GM19238 (cell line): ENCODE results near the gene APAF1.

ENCODE experiments used
- DNase-seq: peaks from one replicate; pipeline ENCODE4 v3.0.0; 2011; ENCODE audit warnings: low spot score; ENCODE audit not compliant: insufficient read length

The APAF1 gene

DNA sequence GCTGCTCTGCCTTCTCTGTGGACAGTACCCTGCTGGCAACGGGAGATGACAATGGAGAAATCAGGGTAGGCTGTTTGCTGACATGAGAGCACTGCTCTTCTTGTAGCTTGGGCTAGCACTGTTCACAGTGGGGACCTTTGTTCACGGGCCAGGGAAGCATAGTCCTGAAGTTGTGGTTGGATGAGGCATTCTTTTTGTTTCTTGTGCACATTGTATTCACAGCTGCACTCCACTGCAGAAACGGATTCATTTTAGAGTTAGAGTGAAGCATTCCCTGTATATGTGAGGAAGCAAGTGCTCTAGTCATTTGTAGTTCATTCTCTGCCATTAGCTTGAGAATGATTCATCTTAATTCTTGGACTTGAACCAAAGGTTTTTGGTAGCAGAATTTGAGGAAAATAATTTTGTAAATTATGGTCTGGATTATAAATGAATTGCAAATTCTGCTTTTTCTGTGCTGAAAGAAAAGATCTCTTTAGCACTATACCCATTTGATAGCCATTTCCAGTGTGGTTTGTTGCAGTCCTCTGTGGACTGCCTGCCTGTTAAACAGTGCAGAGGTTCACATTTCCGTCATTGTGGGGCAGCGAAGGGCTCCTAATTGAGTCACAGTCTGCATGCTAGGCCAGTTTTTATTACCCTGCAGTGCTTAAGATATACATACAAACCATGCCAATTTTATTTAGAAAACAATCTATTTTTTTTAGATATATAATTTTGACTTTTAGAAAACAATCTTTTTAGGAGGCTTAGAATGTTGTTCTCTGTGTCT is 80.6 kb downstream of the APAF1 start:
- no peak for DNase-seq

DNA sequence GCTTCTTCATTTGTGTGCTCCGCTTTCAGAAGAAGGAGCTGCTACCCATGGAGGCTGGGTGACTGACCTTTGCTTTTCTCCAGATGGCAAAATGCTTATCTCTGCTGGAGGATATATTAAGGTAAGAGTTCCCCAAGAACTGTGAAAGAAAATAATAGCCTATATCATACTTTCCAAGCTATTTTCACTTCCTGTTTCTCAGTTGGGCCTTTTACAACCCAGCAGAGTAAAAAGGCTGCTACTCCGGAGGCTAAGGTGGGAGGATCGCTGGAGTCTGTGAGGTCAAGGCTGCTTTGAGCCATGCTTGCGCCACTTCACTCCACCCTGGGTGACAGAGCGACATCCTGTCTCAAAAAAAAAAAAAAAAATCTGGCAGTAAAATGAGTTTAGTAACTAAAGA is 82.1 kb downstream of the APAF1 start:
- DNase-seq: no peak

DNA sequence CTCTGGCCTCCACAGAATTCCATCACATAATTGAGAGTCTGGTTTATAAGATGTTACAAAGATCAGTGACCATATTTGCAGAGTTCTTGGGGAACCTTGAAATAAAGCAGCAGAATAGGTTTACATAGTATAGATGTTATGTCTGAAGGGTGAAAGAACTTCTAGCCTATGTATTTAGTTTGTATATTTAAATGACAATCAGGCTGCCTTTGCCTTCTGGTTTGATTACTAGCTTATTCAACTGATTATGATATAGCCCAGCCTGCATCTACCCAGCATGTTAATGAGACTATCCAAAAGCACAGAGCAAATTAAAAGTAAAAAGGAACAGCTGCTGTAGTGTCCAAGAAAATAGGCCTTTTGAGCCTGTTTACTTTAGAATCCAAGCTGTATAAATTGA is 85.3 kb downstream of the APAF1 start:
- DNase-seq: no peak

DNA sequence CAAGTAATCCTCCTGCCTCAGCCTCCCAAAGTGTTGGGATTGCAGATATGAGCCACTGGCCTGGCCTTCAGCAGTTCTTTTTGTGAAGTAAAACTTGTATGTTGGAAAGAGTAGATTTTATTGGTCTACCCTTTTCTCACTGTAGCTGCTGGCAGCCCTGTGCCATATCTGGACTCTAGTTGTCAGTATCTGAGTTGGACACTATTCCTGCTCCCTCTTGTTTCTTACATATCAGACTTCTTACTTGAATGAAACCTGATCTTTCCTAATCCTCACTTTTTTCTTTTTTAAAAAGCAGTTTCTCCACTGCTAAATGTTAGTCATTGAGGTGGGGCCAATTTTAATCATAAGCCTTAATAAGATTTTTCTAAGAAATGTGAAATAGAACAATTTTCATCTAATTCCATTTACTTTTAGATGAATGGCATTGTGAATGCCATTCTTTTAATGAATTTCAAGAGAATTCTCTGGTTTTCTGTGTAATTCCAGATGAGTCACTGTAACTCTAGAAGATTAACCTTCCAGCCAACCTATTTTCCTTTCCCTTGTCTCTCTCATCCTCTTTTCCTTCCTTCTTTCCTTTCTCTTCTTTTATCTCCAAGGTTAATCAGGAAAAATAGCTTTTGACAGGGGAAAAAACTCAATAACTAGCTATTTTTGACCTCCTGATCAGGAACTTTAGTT is 88.7 kb downstream of the APAF1 start:
- no peak for DNase-seq

DNA sequence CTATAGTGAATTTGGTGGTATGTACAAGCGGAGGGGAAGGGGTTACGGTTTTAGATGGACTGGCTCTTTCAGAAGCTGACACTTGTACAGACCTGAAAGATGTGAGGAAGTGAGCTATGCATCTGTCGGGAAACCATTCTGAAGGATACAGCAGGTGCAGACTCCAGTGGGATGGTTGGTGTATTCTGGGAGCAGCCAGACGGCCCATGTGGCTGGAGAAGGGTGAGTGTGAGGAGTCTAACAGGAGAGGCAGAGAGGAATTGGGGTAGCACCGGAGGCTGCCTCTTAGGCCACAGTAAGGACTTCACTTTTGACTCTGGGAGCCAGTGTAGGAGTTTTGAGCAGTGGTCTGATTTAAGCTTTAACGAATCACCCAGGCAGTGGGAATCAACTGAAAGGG is 90.7 kb downstream of the APAF1 start:
- DNase-seq: no peak

DNA sequence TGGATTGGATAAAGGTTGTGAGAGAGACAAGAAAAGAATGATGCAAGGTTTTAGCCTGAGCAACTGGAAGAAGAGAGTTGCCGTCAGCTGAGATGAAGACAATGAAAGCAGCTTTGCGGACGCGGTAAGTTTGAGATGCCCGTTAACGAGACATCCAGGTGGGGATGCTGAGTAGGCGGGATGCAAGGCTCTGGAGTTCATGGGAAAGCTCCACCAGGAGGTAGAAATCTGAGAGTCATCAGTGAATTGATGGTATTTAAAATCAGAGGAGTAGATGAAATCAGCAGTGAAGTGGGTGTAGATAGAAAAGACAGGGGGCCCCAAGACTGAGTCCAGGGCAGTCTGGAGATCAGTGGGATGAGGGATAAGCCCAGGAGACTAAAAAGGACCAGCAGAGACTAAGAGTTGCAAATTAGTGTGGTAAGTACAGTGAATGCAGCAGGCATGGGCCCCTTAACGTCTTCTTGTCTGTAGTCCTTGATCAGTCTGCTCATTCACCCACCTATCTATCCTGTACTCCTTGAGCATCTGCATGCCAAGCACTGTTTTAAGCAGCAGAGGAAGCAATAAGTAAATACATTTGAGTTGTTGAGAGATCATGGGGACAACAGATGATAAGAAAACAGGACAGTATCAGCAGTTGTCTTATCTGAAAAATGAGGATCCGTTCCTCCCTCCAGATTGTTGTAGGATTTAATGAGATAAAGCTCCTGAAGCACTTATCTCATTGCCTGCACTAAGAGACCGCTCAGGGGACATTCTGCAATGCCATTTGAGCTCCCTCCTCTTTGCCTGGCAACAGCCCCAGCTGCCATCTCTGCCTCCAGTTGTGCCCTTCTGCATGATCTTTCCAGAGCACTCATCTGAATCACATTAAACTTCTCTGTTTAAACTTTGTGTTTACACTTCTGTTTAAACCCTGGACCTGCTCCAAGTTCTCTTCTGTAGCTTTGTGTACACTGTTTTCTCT is 91.5 kb downstream of the APAF1 start:
- DNase-seq: no peak

DNA sequence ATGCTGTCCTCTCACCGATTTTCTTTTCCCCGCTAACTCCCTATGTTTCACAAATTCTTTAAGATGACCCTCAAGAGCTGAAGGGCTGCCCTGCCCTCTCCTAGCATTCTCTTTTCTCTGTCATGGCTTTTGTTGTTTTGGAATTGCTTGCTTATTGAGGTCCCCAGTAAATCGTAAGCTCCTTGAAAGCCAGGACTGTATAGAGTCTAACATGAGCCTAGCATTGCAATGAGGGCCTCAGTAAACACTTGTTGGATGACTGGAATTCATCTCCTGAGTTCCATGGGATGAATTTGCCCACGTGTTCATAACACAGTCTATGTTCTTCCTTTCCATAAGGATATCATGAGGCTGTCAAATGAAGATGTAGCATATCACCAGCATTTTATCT is 92.2 kb downstream of the APAF1 start:
- no peak for DNase-seq

DNA sequence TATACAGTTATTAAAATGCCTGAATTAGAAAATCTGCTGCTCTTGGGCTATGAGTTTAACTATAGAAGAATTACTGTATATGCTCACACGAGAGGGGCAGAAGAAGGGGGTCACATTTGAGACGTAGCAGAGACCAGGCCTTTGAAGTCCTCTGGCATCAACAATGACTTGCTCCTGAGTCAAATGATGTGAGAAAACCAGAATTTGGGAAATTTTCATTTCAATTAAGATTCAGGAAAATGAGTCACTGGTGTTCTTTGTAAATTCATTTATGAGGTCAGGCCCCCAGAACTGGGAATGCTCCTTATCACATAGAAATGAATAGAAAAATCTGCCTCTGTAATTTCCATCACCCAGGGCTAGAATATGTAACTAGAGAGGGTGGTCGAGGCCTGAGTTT is 92.9 kb downstream of the APAF1 start:
- DNase-seq: no peak

DNA sequence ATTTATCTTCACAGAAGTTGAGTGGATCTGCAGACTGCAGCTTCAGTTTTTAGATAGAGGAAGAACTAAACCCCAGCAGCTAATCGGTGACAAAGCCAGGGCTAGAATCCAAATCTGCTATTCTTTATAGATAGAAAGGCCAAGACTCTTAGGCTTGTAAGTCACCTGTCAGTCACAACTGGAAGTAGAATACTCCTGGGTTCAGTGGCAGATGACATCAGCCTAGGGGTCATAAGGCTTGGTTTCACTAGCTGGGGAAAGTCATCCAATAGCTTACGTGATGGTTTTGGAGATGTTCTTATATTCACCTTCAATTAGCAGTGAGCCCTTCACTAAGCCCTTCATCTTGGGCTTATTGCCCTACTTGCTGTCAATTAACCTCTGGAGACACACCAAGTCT is 93.4 kb downstream of the APAF1 start:
- no peak for DNase-seq

DNA sequence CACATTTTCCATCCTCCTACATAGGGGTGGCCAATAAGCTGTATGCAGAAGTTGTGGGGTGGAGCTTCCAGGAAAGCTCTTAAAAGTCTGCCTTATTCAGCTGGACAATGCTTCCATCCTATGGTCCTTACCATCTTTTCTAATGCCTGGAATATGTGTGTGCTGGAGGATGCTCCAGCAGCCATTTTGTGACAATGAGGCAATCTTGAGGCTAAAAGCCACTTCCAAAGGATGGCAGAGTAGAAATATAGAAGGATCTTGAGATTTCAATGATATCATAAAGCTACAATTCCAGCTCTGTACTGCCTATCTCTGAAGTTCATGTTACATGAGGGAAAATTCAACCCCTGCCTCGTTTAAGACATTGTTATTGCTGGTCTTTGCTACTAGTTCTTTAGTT is 95.7 kb downstream of the APAF1 start:
- no peak for DNase-seq

DNA sequence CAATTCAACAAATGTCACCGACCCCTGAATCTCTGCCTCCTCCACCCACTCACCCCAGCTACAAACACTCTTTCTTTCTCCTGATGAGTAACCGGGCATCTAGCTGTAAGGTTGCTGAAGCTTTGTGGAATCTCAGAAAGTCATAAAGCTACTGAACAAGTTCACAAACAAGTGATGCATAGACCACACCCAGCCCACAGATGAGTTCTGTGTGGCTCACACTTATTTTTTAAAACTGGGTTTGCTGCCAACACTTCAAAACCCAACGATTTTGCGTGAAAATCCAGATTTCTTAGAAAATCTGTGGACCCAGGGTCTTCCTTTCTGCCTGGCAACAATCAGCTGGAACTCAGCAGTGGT is 96.1 kb downstream of the APAF1 start:
- DNase-seq: no peak

DNA sequence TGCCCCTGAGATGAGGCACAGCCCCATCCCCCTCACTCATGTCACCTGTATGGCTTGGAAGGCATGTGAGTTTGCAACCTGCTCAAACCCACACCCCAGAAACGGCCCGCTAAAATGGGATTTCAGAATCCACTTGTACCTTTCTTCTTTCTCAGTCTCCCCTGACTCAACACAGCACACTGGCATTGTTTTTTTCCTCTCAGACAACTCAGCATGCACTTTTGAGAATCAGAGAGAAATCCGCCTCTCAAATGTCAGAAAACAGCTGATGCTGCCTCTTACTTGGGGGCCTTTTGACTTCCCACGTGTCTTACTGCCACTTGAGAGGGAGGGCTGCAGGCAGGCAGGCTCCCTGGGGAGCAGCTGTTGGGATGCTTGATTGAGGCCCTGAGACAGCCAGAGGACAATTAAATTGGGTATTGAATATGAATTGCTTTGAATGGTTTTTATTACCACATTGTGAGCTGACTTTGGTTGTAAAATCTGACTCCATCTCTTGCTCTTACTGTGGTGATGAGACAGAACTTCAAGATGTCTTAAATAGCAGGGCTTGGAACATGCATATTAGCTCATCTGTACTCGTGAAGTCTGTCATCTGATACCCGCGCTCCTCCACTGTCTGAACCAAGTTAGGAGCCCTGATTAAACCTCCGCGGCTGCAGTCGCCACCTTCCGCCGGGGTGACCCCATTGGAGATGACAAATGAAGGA is 96.6 kb downstream of the APAF1 start:
- DNase-seq: no peak

DNA sequence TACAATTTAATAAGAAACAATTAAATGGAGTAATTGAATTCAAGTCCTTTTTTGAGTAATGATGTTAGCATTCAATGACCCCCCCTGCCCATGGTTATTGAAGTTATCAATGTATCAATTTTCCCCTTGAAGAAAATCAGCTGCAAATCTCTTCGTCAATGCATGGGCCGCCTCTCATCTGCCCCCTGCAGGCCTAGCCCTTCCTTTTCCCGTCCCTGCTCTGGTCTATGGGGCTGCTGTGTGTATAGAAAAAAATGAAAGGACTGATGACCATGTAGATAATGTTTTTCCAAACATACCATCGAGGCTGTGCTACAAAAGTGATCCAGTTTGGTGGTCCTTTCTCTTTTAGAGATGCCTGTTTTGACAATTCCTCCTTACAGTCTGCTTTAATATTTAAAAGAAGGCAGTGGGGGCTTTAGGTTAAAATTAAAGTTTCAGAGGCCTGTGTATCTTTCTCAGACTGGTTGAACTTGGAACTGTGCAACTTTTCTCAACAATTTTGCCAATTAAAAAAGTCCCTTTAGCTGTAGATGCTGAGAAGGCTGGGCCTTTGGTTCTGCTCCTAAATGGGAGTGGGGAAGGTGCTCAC is 98.4 kb downstream of the APAF1 start:
- DNase-seq: no peak

DNA sequence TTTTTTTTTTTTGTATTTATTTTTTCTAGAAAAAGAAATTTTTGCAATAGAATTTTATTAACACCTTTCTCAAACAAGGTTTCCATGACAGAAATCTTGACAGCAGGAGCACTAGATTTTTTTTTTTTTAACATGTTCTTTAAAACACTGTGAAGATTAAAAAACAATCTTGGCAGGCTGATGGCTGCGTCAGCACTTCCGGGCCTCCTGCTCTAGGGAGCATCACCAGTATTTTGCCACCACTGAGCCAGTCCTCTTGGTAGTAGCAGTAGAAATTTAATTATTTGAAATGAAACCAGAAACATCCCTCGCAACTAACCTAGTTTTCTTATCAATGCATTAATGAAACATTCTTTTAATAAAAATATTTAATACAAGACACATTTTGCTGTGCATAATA is 99.6 kb downstream of the APAF1 start:
- no peak for DNase-seq

DNA sequence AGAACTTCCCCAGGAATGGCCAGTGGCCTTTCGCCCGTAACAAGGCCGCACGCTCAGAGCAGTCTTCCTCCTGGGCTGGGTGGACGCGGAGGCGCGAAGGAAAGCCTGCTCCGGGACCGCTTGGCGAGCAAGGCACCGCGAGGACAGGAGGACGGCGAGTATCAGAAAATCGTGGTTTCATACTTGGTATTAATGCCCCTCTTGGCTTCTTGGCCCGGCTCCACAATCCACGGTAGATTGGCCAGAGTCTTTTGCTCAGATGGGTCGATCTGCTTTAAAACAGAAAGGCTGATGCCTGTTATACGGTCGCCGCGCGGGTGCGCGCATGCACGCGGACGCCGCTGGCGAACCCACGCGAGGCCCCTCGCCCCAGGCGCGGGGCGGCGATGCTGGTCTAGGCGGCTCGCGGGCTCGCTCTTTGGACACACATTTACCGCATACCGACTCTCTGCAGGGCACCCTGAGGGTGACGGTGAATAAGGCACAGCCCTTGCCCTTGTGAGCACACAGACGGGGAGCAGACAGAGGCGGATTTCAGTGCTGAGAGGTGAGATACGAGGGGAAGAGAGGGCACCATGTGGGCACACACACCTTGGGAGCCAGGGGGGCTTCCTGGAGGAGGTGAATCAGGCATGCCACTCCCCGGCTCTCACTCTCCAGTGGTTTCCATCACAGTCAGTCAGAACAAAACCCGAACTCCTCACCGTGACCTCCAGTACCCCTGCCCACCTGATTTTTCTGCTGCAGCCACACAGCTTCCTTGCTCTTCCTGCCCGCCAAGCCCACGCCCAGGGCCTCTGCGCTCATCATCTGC is 100.7 kb downstream of the APAF1 start:
- DNase-seq: no peak

DNA sequence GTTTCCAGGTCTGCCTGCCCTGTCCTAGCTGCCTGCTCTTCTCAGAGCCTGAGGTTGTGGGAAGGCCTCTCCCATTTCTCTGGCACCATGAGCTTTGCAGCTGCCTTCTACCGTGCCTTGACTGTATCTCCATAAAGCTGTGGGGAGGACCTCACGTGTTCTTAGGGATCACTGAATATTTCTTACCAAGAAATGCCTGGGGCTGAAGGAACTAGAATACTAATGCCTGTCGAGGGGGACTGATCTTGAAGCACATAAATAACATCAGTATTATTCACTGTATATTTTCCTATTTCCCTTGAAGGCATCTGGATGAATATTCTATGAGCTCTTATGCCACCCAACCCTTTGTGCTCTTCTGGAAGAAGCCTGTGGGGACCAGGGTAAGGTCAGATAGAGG is 103.4 kb downstream of the APAF1 start:
- no peak for DNase-seq

DNA sequence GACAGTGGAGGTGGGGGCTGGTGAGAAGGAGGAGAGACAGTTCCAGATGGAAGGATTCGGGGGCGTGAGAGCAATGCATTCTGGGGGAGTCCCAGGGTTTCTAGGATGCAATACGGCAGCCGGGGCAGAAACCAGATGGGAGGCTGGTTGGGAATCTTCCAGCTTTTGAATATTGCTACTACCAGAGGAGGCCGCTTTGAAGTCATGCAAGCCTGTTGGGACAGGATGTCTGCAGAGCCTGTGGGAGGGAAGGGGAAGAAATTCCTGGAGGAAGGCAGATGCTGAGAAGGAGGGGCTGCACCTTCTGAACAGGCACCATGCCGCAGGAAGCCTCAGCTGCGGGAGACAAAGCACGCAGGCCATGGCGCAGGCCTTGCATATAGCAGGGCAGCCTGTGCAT is 105.4 kb downstream of the APAF1 start:
- no peak for DNase-seq

DNA sequence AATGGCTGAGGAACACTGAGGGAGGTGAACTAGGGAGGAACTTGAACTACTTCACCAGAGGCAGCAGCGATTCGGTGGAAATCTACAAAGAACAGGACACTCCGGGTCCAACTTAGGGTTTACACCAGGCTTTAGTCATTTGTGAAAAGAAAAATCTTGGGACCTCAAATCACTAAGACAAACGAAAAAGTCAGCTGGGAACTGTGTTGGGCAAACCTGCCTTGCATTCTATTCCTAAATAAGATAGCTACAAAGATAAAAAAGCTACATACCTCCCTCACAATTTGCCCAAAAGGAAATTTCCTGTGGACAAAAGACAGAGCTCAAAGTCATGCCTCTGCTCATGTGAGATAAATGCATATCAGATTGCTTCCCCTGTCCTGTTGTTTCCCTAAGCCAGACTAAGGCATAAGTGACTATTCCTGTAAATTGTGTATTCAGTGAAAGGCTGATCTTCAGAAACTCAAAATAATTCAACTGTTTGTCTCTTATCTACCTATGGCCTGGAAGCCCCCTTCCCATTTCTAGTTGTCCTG is 106.6 kb downstream of the APAF1 start:
- no peak for DNase-seq

DNA sequence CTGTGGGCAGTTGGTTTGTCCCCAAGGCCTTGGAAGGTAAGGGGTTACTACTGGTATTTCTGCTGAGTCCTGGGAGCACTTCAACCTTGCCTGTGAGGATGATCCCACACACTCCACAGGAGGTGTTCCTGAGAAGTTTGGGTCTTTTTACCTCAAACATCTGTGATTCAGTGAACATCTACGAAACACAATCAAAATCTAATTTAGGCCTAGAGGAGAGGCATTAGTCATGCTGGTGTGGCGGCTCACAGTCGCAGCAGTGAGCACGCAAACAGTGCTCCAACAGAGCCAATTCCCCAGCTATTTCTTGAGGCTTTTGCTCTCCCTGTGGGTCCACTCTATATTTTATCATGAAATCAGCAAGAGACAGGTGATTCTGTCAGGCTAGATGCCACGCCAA is 107.6 kb downstream of the APAF1 start:
- DNase-seq: no peak

DNA sequence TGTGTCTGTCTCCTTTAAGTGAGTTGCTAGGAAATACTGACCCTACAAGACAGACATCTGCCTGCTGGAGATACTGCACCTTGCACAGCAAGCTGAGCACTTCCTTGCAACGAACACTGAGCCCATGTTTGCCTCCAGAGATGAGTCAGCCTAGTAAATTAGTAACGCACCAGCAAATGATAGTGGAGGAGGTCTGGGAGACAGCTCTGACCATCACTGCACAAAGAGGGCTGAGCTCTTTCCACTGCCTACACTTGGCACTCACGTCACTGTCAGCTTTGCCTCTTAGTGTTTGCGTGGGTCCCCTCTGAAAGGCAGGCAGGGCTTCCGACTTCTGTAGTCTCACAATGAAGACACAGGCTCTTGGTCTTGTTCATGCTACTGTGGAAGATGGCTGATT is 109.0 kb downstream of the APAF1 start:
- peak; percentile 79 for DNase-seq
